PC-3 (cell line): Measurements from ENCODE around the gene GOLGA7B. TPM values are rescaled to one million over a fixed set of nuclear protein-coding genes. Genes with fewer than 3 reads are reported as not detected.

ENCODE experiments used
- ATAC-seq: fragments of 200-7000 bp; cut with Tn5 transposase; 2 replicates; pipeline ENCODE4 v1.9.1; 2020; ENCODE audit warnings: mild to moderate bottlenecking, moderate library complexity
- BruUV-seq: library from RNA; stranded (reverse); fragments of 400-500 nt; replicated peaks from 2 replicates; lab custom pipeline; 2021; lab: Mats Ljungman, UMichigan
- CTCF ChIA-PET: fragments of 300-600 bp; sonication (Branson Sonifier 250); formaldehyde crosslinking; loops from one replicate; lab custom pipeline; 2022; ENCODE audit warnings: antibody characterized with exemption; lab: Charles Lee
- POLR2A ChIA-PET: fragments of 300-600 bp; sonication (Branson Sonifier 250); formaldehyde crosslinking; loops from one replicate; lab custom pipeline; 2022; ENCODE audit warnings: antibody characterized with exemption; ENCODE audit not compliant: unreplicated experiment; lab: Charles Lee
- DNase-seq: peaks from one replicate; pipeline ENCODE4 v3.0.0-alpha.2; 2015
- H2AFZ ChIP-seq: fragments of 300-600 bp; sonication (generic); 2 replicates; pipeline ENCODE4 v1.6.0; 2016; ENCODE audit warnings: antibody characterized with exemption, low read length
- H3F3A ChIP-seq: fragments of 300-600 bp; sonication (generic); one replicate; pipeline ENCODE4 v1.6.0; 2017; ENCODE audit warnings: antibody characterized with exemption, low read length, control low read depth, mild to moderate bottlenecking; ENCODE audit not compliant: unreplicated experiment
- H3K27ac ChIP-seq: fragments of 300-600 bp; sonication (generic); 2 replicates; pipeline ENCODE4 v1.5.1; 2016; ENCODE audit warnings: mild to moderate bottlenecking, low read length
- H3K27me3 ChIP-seq: fragments of 300-600 bp; sonication (generic); 2 replicates; pipeline ENCODE4 v1.6.1; 2016; ENCODE audit warnings: low read length, mixed read lengths
- H3K36me3 ChIP-seq: fragments of 300-600 bp; sonication (generic); 2 replicates; pipeline ENCODE4 v1.6.1; 2016; ENCODE audit warnings: low read depth, mixed run types, low read length, mixed read lengths
- H3K4me1 ChIP-seq: fragments of 300-600 bp; sonication (generic); 2 replicates; pipeline ENCODE4 v1.5.1; 2016; ENCODE audit warnings: low read length; ENCODE audit not compliant: insufficient read depth
- H3K4me2 ChIP-seq: fragments of 300-600 bp; sonication (generic); 2 replicates; pipeline ENCODE4 v1.6.0; 2016; ENCODE audit warnings: low read length
- H3K4me3 ChIP-seq: fragments of 300-600 bp; sonication (generic); 2 replicates; pipeline ENCODE4 v1.5.1; 2016; ENCODE audit warnings: mild to moderate bottlenecking, low read length, mixed read lengths
- H3K79me2 ChIP-seq: fragments of 300-600 bp; sonication (generic); 2 replicates; pipeline ENCODE4 v1.6.1; 2017; ENCODE audit warnings: low read length, mixed read lengths
- H3K9ac ChIP-seq: fragments of 300-600 bp; sonication (generic); 2 replicates; pipeline ENCODE4 v1.6.0; 2016; ENCODE audit warnings: mild to moderate bottlenecking, low read length
- H3K9me2 ChIP-seq: fragments of 300-600 bp; sonication (generic); replicated peaks from 2 replicates; pipeline ENCODE4 v1.6.1; 2016; ENCODE audit warnings: mixed run types, low read length, mixed read lengths
- H3K9me3 ChIP-seq: fragments of 300-600 bp; sonication (generic); 2 replicates; pipeline ENCODE4 v1.6.1; 2016; ENCODE audit warnings: low read length, mixed read lengths
- H4K20me1 ChIP-seq: fragments of 300-600 bp; sonication (generic); 2 replicates; pipeline ENCODE4 v1.6.1; 2016; ENCODE audit warnings: low read length, mixed read lengths
- EZH2 ChIP-seq: fragments of 300-600 bp; sonication (generic); IDR thresholded peaks from one replicate; pipeline ENCODE4 v1.6.1; 2017; ENCODE audit warnings: antibody characterized with exemption, mild to moderate bottlenecking, low read length; ENCODE audit not compliant: unreplicated experiment
- EZH2phosphoT487 ChIP-seq: fragments of 300-600 bp; sonication (generic); IDR thresholded peaks from 2 replicates; pipeline ENCODE4 v1.6.1; 2018; ENCODE audit warnings: mild to moderate bottlenecking, antibody characterized with exemption, low read length, borderline replicate concordance
- intact Hi-C: fragments of 100-400 bp; cut with micrococcal nuclease; formaldehyde crosslinking; loops from 2 replicates; pipeline ENCODE4 v1.9.0; 2023
- total RNA-seq: library from RNA; depleted of rRNA; stranded (reverse); fragments of >200 nt; gene quantifications from 2 replicates; pipeline ENCODE4 v1.2.3, GENCODE V29; 2014
- TF ChIP-seq, protein P1 (sequence below): fragments of 300-600 bp; sonication (generic); conservative IDR thresholded peaks from 2 replicates; pipeline ENCODE4 v1.5.1; 2017; ENCODE audit warnings: antibody characterized with exemption, low read depth, mild to moderate bottlenecking, low read length

The GOLGA7B gene
- total RNA-seq, 1 experiment from 2014 or later, result 0.26 TPM

DNA sequence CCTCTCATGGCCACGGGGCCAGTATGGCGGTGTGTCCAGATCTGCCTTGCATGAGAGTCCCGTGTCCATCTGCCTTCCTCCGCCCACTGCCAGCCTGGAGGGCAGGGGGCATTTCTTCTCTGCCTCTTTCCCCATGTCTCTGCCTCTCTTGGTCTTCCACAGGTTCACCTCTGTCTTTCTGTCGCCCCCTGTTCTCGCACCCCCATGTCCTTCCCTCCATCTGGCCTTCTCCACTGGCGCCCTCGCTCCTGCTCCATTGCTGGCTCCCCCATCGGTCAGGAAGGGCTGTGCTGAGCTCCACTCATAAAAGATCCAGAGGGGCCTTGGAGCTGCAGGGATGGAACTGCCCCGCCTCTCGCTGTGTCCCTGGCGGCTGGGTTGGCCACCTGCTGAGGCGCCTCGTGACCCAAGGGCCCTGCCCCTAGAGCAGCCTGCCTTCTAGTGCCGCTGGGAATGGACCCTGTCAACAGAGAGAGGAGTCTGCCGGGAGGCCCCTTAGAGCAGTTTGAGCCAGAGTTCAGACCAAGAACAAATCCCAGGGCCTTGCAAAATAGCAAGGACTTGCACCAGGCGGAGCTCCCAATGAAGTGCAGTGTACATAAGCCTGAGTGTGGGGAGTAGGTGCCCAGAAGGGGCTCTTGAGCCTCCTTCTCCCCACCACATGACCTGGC is 42.0 kb downstream of the GOLGA7B start:
- no peak overlapping the region for H2AFZ ChIP-seq
- no peak overlapping the region for H3K9ac ChIP-seq
- CTCF ChIA-PET, result interaction anchor here (0.5 kb wide), 1 partner anchor 41 kb away, joined by 11 read pairs; no protein-coding TSS in a partner anchor
- POLR2A ChIA-PET, result no interaction called here
- TF ChIP-seq, protein P1, sequence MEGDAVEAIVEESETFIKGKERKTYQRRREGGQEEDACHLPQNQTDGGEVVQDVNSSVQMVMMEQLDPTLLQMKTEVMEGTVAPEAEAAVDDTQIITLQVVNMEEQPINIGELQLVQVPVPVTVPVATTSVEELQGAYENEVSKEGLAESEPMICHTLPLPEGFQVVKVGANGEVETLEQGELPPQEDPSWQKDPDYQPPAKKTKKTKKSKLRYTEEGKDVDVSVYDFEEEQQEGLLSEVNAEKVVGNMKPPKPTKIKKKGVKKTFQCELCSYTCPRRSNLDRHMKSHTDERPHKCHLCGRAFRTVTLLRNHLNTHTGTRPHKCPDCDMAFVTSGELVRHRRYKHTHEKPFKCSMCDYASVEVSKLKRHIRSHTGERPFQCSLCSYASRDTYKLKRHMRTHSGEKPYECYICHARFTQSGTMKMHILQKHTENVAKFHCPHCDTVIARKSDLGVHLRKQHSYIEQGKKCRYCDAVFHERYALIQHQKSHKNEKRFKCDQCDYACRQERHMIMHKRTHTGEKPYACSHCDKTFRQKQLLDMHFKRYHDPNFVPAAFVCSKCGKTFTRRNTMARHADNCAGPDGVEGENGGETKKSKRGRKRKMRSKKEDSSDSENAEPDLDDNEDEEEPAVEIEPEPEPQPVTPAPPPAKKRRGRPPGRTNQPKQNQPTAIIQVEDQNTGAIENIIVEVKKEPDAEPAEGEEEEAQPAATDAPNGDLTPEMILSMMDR, result no peak
- TF ChIP-seq EZH2phosphoT487 (no peak), EZH2 (no peak)
- ATAC-seq (no peak), DNase-seq (no peak)
- no peaks in the 10 kb centered on the region for H3F3A ChIP-seq
- BruUV-seq, result no TSS peak
- no peak overlapping the region for H3K27ac ChIP-seq
- H4K20me1 ChIP-seq, result no peaks in the 10 kb centered on the region
- H3K4me3 ChIP-seq, result no peak overlapping the region
- no peaks in the 10 kb centered on the region for H3K9me2 ChIP-seq
- intact Hi-C loops, result no loop called here
- H3K36me3 ChIP-seq, result no peaks in the 10 kb centered on the region
- H3K4me1 ChIP-seq, result peaks cover 25% of the 10 kb centered on the region
- H3K9me3 ChIP-seq, result no peaks in the 10 kb centered on the region
- H3K4me2 ChIP-seq, result no peak overlapping the region
- H3K27me3 ChIP-seq, result no peaks in the 10 kb centered on the region
- no peaks in the 10 kb centered on the region for H3K79me2 ChIP-seq

DNA sequence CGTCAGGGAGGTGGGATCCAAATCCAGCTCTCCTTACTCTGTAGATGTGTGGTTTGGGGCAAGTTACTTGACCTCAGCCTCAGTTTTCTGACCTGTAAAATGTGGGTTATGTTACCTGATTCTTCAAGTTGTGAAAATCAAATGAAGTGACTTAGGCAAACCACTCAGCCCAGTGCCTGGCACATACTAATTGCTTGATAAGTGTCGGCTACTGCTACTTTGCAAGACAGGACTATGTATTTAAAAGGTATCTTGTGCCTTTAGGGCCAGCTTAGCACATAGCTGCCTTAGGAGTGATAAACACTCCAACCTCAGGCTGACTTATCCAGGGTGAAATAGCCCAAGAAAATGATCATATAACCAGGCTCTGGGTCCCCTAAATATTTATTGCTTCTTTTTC is 42.9 kb downstream of the GOLGA7B start:
- no peaks in the 10 kb centered on the region for H4K20me1 ChIP-seq
- no peaks in the 10 kb centered on the region for H3K36me3 ChIP-seq
- peaks cover 25% of the 10 kb centered on the region for H3K4me1 ChIP-seq
- no peaks in the 10 kb centered on the region for H3K9me3 ChIP-seq
- no peak overlapping the region for H3K4me2 ChIP-seq
- no peak for ATAC-seq
- ChIA-PET POLR2A (no interaction called here), CTCF (no interaction called here)
- DNase-seq, result no peak
- BruUV-seq, result no TSS peak
- TF ChIP-seq, protein P1, result no peak
- no peak for TF ChIP-seq EZH2
- TF ChIP-seq EZH2phosphoT487, result no peak
- H3F3A ChIP-seq, result no peaks in the 10 kb centered on the region
- H3K27me3 ChIP-seq, result no peaks in the 10 kb centered on the region
- H3K9me2 ChIP-seq, result no peaks in the 10 kb centered on the region
- intact Hi-C loops, result no loop called here
- H2AFZ ChIP-seq, result no peak overlapping the region
- H3K79me2 ChIP-seq, result no peaks in the 10 kb centered on the region
- H3K4me3 ChIP-seq, result no peak overlapping the region
- H3K27ac ChIP-seq, result no peak overlapping the region
- H3K9ac ChIP-seq, result no peak overlapping the region

DNA sequence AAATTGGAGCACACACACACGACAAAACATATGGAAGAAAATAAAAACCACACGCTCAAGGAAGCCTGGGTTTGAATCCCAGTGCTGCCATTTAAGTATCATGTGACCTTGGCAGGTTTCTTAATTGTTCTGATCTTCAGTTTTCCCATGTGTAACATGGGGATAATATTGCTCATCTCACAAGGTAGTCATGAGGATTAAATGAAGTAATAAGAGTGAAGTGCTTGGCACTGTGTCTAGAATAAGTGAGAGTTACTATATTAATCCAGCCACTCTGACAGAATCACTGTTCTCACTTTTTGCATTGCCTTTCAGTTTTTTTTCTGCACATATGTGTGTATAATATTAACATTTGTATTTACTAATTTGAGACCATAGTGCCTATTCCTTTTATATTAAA is 43.3 kb downstream of the GOLGA7B start:
- ChIA-PET POLR2A (no interaction called here), CTCF (no interaction called here)
- Histone ChIP-seq H3K9me3 (no peaks in the 10 kb centered on the region), H3K79me2 (no peaks in the 10 kb centered on the region), H3K4me3 (no peak overlapping the region), H3K27ac (no peak overlapping the region), H3F3A (no peaks in the 10 kb centered on the region), H2AFZ (no peak overlapping the region), H3K9me2 (no peaks in the 10 kb centered on the region), H4K20me1 (no peaks in the 10 kb centered on the region), H3K27me3 (no peaks in the 10 kb centered on the region), H3K4me2 (no peak overlapping the region), H3K4me1 (peaks cover 22% of the 10 kb centered on the region), H3K36me3 (no peaks in the 10 kb centered on the region), H3K9ac (no peak overlapping the region)
- DNase-seq, result no peak
- no TSS peak for BruUV-seq
- TF ChIP-seq, protein P1, result no peak
- TF ChIP-seq EZH2phosphoT487 (no peak), EZH2 (no peak)
- no peak for ATAC-seq
- intact Hi-C loops, result no loop called here
